HG03469 (cell line): ENCODE data around the gene BAIAP3.

ENCODE experiments used
- ATAC-seq: cut with Tn5 transposase; IDR thresholded peaks from one replicate; pipeline ENCODE4 v1.9.1; 2021; ENCODE audit warnings: mild to moderate bottlenecking, moderate library complexity, moderate number of reproducible peaks; ENCODE audit not compliant: unreplicated experiment

Gene BAIAP3

GRCh38 chr16:1381612-1382406, 48.4 kb downstream of the BAIAP3 start:
- no peak for ATAC-seq

- ATAC-seq = no peak
Observed at GRCh38 chr16:1383556-1383955, 50.1 kb downstream of the BAIAP3 start.

DNA sequence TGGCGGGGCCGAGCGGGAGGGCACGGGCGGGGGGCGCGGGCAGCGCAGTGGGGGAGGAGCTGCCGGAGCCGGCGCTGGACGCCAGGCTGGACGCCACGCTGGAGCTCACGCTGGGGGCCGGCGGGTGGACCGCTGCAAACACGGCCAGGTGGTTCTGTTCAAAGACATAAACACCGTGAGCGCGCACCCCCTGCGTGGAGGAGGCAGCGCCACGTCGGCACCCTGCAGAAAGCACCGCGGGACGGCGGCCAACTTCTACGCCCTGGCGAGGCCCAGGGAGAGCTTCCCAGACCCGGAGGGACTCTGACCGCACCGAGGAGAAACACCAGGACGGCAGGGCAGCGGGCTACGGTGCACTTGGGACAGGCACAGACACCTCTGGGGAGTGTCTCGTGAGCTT, 51.8 kb downstream of the BAIAP3 start:
- ATAC-seq = no peak

GRCh38 chr16:1387331-1387730, 53.9 kb downstream of the BAIAP3 start:
- ATAC-seq = no peak

- no peak for ATAC-seq
Observed at GRCh38 chr16:1389762-1390161, 56.3 kb downstream of the BAIAP3 start.

GRCh38 chr16:1390239-1390779, 56.9 kb downstream of the BAIAP3 start:
- ATAC-seq = no peak

- no peak for ATAC-seq
Observed at GRCh38 chr16:1392826-1393225, 59.4 kb downstream of the BAIAP3 start.

DNA sequence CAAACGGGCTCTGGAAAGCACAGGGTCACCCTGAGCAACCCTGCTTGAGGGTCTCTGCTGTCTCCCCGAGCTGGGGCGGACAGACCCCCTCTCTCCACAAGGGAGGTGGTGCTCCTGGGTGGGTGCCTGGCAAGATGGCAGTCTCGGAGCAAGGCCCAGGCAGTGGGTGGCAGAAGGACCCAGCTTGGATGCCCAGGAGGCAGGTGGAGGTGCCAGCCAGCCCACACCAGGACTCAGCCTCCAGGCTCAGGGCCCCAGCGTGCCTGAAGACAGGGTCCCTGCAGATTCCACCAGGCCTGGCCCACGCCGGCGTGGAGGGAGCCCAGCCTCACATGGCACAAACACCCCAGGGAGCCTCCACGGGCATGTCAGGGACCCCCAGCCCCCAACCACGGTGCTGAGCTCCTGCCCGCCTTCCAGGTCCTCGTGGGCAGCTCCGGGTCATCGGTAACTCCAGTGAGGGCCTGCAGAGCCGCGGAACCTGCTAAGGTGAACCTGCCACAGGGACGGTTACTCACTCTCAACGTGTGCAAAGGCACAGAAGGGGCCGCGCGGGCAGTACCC, 60.2 kb downstream of the BAIAP3 start:
- ATAC-seq = no peak

GRCh38 chr16:1394367-1394951, 61.0 kb downstream of the BAIAP3 start:
- no peak for ATAC-seq

GRCh38 chr16:1395444-1396031, 62.1 kb downstream of the BAIAP3 start:
- ATAC-seq = no peak

DNA sequence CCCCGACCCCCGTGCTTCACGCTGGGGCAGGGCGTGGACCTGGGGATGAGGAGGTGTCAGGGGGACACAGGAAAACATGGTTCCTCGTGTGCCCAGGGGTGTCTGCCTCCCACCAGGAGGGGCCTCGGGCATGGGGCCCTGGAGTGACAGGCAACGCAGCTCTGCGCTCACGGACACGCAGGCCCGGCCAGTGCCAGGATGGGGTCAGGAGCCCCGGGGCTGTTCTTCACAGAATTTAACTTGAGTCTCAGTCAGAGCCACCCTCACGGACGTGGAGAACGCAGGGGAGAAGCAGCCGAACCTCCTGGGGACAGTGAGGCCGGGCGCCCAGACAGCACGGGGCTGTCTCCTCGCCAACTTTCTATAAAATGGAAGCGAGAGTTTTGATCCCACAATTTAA, 64.3 kb downstream of the BAIAP3 start:
- no peak for ATAC-seq

GRCh38 chr16:1398351-1398750, 64.9 kb downstream of the BAIAP3 start:
- ATAC-seq = no peak
